Measurements from ENCODE around the gene PEX14. TPM values are rescaled to one million over a fixed set of nuclear protein-coding genes. Genes with fewer than 3 reads are reported as not detected.

The PEX14 gene
- total and polyA plus RNA-seq, 10 of the 15 experiments (the other 5 are each of a cell fraction or from before 2014, with no cell fraction given) = 1.4 to 23.2 (median 12.0) TPM

DNA sequence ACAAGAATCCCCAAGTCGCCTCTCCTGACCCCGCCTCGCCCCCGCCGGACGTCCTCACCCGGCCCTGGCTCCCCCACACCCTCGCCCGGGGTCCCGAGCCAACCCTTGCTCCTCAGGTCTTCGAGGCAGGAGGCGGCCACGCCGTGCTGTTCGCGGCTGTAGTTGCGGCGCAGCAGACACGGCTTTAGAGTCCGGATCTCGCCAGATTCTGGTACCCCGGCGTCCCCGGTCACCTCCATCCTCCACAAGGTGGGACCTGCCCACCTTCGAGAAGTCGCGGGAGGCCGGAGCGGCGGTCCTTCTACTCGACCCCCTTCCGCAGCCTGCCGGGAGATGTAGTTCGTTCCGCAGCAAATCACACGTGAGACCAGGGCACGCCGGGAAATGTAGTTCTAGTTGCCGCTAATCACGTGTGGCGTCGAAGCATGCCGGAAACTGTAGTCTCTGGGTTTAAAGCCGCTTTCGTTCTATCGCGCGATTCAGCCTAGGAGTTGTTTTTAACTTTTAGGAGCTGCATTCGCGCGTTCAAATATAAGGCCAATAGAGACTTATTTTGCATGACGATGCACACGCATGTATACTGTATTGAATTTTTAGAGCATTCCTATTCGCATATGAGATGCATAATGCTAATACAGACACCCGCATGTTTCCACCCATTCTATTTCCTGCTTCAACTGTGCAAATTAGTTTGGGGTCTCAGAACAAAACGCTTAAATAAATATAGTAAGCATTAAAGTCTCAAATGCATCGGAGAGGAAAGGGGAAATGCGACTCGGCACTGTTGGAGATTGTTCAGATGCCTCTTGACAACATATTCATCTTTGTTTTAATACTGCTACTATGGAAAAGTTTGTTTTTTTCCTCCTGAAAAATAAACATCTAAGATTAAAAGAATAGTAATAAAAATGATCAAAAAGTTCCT lies 2.3 kb upstream of the PEX14 start, which contains the start of gene DFFA (continued):
- peak; percentile 99 for TF ChIP-seq SIX5 (IDR thresholded peaks at IDR 0.05; ENCODE audit: low read depth, low read length, severe bottlenecking)
- TF ChIP-seq, protein P1, sequence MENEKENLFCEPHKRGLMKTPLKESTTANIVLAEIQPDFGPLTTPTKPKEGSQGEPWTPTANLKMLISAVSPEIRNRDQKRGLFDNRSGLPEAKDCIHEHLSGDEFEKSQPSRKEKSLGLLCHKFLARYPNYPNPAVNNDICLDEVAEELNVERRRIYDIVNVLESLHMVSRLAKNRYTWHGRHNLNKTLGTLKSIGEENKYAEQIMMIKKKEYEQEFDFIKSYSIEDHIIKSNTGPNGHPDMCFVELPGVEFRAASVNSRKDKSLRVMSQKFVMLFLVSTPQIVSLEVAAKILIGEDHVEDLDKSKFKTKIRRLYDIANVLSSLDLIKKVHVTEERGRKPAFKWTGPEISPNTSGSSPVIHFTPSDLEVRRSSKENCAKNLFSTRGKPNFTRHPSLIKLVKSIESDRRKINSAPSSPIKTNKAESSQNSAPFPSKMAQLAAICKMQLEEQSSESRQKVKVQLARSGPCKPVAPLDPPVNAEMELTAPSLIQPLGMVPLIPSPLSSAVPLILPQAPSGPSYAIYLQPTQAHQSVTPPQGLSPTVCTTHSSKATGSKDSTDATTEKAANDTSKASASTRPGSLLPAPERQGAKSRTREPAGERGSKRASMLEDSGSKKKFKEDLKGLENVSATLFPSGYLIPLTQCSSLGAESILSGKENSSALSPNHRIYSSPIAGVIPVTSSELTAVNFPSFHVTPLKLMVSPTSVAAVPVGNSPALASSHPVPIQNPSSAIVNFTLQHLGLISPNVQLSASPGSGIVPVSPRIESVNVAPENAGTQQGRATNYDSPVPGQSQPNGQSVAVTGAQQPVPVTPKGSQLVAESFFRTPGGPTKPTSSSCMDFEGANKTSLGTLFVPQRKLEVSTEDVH (IDR thresholded peaks at IDR 0.05; ENCODE audit: low read depth, partially characterized antibody) = no peak
- no peak for TF ChIP-seq HDAC2 (IDR thresholded peaks at IDR 0.05)
- TF ChIP-seq FOXK2 (IDR thresholded peaks at IDR 0.05) = peak; percentile 65
- TF ChIP-seq NFYB (IDR thresholded peaks at IDR 0.05; ENCODE audit: insufficient read depth, low read depth, low read length) = peak; percentile 43; the same call in 1 of the 2 replicates
- TF ChIP-seq POLR2AphosphoS5 (IDR thresholded peaks at IDR 0.05; ENCODE audit: low read length) = peak; percentile 86
- TF ChIP-seq ZNF384 (IDR thresholded peaks at IDR 0.05; ENCODE audit: borderline replicate concordance, low read depth, low read length) = no peak
- TF ChIP-seq BACH1 (IDR thresholded peaks at IDR 0.05; ENCODE audit: borderline replicate concordance) = no peak
- TF ChIP-seq RB1 (IDR thresholded peaks at IDR 0.05; ENCODE audit: borderline replicate concordance) = peak; percentile 50; the same call in 1 of the 2 replicates
- no peak for TF ChIP-seq CHD4 (IDR thresholded peaks at IDR 0.05)
- TF ChIP-seq JUNB (IDR thresholded peaks at IDR 0.05) = no peak
- no peak for TF ChIP-seq CEBPB (IDR thresholded peaks at IDR 0.05; ENCODE audit: borderline replicate concordance in 1 of 2, low read depth in 2 of 2, low read length in 2 of 2)
- no peak for TF ChIP-seq RFX5 (IDR thresholded peaks at IDR 0.05; ENCODE audit: low read depth, low read length)
- no peak for TF ChIP-seq EP300 (IDR thresholded peaks at IDR 0.05; ENCODE audit: borderline replicate concordance in 1 of 2, control insufficient read depth in 1 of 2, low read depth in 2 of 2, low read length in 2 of 2)
- no peak for TF ChIP-seq KDM1A (IDR thresholded peaks at IDR 0.05; ENCODE audit: borderline replicate concordance)
- TF ChIP-seq, protein P2, sequence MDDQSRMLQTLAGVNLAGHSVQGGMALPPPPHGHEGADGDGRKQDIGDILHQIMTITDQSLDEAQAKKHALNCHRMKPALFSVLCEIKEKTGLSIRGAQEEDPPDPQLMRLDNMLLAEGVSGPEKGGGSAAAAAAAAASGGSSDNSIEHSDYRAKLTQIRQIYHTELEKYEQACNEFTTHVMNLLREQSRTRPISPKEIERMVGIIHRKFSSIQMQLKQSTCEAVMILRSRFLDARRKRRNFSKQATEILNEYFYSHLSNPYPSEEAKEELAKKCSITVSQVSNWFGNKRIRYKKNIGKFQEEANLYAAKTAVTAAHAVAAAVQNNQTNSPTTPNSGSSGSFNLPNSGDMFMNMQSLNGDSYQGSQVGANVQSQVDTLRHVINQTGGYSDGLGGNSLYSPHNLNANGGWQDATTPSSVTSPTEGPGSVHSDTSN (IDR thresholded peaks at IDR 0.05; ENCODE audit: insufficient replicate concordance, low read depth, low read length) = no peak
- no peak for TF ChIP-seq FOXM1 (IDR thresholded peaks at IDR 0.05; ENCODE audit: low read depth, low read length)
- TF ChIP-seq TCF3 (IDR thresholded peaks at IDR 0.05; ENCODE audit: borderline replicate concordance, insufficient read depth, low read depth, low read length) = no peak
- TF ChIP-seq NFYA (IDR thresholded peaks at IDR 0.05; ENCODE audit: borderline replicate concordance, low read depth, low read length) = no peak
- peak; percentile 97 for TF ChIP-seq MXI1 (IDR thresholded peaks at IDR 0.05; ENCODE audit: low read depth, low read length)
- TF ChIP-seq ETV6 (conservative IDR thresholded peaks at IDR 0.05 in 1 of 2, IDR thresholded peaks at IDR 0.05 in 1 of 2; ENCODE audit: borderline replicate concordance in 1 of 2, low read depth in 1 of 2) = no peak
- TF ChIP-seq NR2C2 (IDR thresholded peaks at IDR 0.05; ENCODE audit: borderline replicate concordance, control insufficient read depth, insufficient read length, low read depth) = no peak
- no peak for TF ChIP-seq MYC (IDR thresholded peaks at IDR 0.05; ENCODE audit: insufficient read depth, insufficient read length, insufficient replicate concordance, low read length, severe bottlenecking)
- no peak for TF ChIP-seq SP1 (IDR thresholded peaks at IDR 0.05; ENCODE audit: low read depth, low read length)
- TF ChIP-seq BCL11A (IDR thresholded peaks at IDR 0.05; ENCODE audit: low read depth, low read length) = no peak
